Right lung (tissue), 5 donors: ENCODE data around the gene GCN1. TPM values are rescaled to one million over a fixed set of nuclear protein-coding genes. Genes with fewer than 3 reads are reported as not detected.
"Not testable (repeated sequence)": the region's sequence is repeated elsewhere in the genome, so short reads cannot be mapped to it uniquely, and the experiment has no call there.

Experiments
- DNase-seq, 2 donors: peaks; one replicate each; pipeline ENCODE4 v3.0.0-alpha.2; 2013
- polyA plus RNA-seq, 5 donors: library from polyadenylated mRNA; unstranded; fragments of 120-200 nt; gene quantifications; one replicate each; pipeline versions ENCODE4 v1.2.1 to v1.2.3, GENCODE V29; 2013; ENCODE audit warnings: inconsistent platforms in 1 of 5, low replicate concordance in 1 of 5; ENCODE audit not compliant: insufficient read length in 5 of 5, insufficient read depth in 1 of 5

GCN1 gene
- polyA plus RNA-seq, 5 donors, result 40.0 to 58.9 (median 50.0) TPM

DNA sequence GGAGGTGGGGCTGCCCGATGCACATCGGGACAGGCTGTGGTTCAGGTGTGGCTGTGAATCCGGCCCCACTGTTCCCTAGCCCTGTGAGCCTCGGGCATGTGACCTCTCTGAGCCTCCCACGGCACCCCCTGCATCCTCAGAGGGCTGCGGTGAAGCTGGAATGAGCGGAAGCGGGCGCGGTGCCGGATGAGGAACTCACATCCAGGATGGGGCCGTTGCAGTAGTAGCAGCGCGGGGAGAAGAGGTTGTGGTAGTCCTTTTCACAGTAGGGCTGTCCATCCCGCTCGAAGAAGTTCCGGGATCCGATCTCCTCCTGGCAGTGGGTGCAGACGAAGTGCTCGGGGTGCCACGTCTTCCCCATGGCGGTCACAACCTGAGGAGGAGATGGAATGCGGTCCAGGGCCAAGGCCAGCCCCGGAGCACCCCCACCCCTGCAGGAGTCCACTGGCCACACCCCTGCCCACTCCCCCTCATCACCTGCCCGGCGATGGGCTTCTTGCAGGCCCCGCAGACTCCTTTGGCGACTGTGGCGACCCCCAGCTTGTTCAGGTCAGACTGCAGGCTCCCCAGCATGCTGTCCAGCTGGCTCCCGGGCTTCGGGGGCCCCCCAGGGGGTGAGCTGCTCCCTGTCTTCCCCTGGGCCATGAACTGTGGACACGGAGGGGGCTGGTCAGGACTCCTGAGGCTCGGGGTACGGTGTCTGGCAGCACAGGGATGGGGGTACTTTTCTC, 20.3 kb upstream of the GCN1 start:
- no peak for DNase-seq

- DNase-seq, result no peak
These were observed 19.2 kb upstream of the GCN1 start for GRCh38 chr12:120213758-120214157.

DNA sequence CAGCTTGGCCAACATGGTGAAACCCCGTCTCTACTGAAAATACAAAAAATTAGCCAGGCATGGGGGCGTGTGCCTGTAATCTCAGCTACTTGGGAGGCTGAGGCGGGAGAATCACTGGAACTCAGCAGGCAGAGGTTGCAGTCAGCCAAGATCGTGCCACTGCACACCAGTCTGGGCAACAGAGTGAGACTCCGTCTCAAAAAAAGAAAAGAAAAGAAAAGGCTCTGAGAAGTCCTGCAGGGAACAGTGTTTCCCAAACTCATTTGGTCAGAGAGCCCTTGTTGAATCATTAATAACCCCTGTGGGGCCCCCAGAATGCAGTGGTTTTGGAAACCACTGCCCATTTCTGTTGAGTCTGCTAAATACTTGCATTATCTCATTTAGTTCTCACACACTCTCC, 18.7 kb upstream of the GCN1 start:
- DNase-seq, result not testable (repeated sequence)

GRCh38 chr12:120212301-120212700, 17.8 kb upstream of the GCN1 start:
- DNase-seq, result no peak

DNA sequence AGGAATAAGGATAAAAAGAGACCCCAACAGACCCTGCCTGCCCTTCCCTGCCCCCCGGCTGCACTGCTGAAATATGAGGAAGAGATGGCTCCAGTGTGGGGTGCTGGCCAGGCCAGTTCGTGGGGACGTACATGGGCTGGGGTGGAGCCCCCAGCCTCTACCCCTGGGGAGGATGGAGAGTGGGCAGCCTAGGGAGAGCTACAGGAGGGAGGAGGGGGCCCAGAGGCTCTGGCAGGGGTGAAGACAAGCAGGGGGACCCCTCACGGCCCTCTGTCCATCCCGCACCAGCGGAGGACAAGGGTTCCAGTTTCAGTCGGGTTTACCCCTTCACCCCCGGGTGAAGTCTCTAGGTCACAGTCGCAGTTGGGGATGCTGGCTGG, 17.4 kb upstream of the GCN1 start:
- DNase-seq, result no peak

DNA sequence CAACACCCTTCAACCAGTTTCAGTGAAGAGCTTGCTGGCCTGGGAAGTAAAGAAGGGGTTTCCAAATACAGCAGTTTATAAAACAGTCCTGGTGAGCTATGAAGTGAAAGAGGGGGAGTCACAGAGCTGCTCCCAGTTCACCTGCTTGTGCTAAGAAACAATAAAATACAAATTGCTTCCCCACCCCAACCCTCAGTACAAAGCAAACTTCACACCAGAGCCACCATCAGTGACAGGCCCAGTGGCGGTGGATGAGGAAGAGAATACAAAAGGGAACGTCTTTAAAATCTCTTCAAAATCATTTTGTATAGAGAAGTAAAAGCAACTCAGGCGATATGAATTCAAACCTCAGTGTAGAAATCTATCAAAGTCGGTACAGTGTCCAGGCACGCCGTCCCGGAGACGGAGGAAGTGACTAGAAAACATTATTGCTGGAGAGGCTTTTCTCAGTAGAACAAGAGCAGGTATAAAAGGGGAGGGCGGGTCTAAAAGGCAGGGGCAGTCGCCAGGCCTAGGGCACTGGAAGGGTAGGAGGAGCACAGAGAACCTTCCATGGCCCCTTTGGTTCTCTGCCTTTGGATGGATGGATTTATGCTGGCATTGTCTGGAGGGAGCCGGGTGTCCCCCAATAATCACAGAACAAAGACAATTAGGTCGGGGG, 16.9 kb upstream of the GCN1 start:
- DNase-seq, result no peak

DNA sequence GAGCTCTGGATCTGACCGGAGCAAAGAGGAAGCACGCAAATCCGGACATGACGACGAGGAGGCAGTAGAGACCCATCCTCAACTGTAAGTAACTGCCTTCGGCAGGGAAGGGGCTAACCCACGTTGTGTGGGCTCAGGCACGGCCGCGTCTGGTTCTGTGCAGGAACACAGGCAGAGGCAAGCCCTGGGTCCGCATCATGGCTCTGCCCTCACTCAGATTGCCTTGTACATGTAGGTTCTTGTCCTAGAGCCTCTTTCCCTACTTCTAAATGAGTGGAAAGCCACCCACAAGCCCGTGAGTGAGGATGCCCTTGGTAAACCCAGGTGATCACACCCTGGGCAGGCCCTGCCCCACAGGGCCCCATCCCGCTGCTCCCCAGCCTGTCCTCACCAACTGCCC, 15.3 kb upstream of the GCN1 start:
- no peak for DNase-seq

- DNase-seq, result no peak
These were observed 12.7 kb upstream of the GCN1 start for GRCh38 chr12:120207227-120207626.

GRCh38 chr12:120206781-120207180, 12.3 kb upstream of the GCN1 start:
- not testable (repeated sequence) for DNase-seq

- no peak for DNase-seq
These were observed 11.7 kb upstream of the GCN1 start for GRCh38 chr12:120206228-120206627.

- DNase-seq, result no peak
These were observed 9.7 kb upstream of the GCN1 start for GRCh38 chr12:120204171-120204570.

DNA sequence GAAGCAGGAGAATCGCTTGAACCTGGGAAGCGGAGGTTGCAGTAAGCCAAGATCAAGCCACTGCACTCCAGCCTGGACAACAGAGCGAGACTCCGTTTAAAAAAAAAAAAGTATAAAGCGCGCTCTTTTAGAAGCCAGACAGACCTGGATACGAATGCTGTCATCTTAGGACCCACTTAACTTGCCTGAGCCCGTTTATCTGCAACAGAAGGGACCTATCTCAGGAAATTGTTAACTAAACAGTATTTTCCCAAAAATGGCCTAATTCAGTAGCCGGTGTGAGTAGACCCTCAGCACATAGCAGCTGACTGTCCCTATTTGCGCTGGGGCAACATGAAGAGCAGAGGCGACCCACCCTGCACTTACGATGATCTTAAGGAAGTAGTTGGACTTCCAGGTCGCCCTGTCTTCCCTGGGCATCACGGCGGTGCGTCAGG, 5.9 kb upstream of the GCN1 start:
- DNase-seq, result no peak

DNA sequence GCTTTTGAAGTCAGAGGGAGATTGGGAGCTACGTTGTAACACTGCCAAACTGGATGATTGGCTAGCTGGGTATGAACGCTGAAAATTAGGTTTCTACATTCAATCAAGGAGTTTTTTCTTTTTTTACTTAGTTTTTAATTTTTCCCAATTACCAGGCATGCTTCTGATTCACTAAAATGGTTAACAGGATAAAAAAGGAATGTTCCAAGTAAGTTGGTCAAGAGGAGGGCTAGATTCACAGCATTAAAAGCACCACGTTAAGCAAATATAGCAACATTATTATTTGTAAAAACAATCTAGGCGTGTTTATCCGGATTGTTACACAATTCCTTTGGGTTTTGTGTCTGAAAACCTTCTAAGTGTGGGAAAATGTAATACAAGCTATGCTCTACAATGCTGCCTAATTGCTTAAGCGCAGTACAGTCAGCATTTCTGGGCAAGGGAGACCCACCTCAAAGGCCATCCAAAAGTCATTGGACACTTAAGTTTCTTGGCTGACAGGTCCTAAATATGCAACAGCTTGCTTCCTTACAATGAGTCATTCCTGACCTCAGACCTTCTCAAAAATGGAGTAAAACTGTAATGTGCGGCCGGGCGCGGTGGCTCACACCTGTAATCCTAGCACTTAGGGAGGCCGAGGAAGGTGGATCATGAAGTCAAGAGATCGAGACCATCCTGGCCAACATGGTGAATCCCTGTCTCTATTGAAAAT, 5.2 kb upstream of the GCN1 start:
- DNase-seq, result peak; percentile 31 to 51

GRCh38 chr12:120199025-120199424, 4.5 kb upstream of the GCN1 start:
- DNase-seq, result no peak

- no peak for DNase-seq
These were observed 3.0 kb upstream of the GCN1 start for GRCh38 chr12:120197542-120197887.

DNA sequence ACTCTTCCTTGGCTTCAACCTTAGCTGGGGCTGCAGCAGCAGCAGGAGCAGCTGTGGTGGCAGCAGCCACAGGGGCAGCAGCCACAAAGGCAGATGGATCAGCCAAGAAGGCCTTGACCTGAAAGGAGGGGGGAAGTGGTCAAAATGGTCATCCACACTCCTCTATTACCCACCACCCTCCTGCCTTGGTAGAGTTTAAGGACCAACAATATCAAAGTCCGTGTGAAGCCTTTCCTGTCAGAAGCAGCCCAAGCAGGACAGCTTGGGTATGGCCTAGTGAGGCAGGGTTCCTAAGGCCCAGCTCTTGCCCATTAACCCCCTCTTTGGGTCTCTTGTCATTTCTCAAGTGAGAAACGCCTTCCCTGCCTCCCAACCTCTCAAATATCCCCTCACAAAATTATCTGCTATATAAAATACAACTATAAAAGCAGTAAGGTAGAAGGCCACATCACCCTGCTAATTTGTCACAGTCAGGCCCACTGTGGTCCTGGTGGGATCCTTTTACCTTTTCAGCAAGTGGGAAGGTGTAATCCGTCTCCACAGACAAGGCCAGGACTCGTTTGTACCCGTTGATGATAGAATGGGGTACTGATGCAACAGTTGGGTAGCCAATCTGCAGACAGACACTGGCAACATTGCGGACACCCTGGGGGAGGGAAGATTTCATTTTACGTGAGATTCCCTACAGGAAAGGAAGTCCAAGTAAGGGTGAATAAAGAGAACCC, 2.5 kb upstream of the GCN1 start:
- not testable (repeated sequence) for DNase-seq

DNA sequence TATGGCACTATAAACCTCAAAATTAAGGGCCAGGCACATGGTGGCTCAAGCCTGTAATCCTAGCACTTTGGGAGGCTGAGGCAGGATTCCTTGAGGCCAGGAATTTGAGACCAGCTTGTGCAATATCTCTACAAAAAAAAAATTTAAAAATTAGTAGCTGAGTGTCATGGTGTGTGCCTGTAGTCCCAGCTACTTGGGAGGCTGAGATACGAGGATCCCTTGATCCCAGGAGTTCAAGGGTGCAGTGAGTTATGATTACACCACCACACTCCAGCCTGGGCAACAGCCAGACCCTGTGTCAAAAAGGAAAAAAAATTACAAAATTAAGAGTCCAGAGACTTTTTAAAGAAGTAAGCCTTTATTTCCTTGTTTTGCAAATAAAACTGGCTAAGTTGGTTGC, 1.8 kb upstream of the GCN1 start:
- no peak for DNase-seq

- no peak for DNase-seq
These were observed 335 bp downstream of the GCN1 start for GRCh38 chr12:120194226-120194533.

DNA sequence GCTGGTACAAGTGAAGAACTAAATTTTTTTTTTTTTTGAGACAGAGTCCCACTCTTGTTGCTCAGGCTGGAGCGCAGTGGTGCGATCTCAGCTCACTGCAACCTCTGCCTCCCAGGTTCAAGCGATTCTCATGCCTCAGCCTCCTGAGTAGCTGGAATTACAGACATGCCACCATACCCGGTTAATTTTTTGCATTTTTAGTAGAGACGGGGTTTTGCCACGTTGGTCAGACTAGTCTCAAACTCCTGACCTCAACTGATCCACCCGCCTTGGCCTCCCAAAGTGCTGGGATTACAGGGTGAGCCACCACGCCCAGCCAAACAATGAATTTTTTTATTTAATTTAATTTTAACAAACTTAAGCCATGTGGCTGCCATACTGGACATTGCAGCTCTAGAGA, 1.2 kb downstream of the GCN1 start:
- not testable (repeated sequence) for DNase-seq

DNA sequence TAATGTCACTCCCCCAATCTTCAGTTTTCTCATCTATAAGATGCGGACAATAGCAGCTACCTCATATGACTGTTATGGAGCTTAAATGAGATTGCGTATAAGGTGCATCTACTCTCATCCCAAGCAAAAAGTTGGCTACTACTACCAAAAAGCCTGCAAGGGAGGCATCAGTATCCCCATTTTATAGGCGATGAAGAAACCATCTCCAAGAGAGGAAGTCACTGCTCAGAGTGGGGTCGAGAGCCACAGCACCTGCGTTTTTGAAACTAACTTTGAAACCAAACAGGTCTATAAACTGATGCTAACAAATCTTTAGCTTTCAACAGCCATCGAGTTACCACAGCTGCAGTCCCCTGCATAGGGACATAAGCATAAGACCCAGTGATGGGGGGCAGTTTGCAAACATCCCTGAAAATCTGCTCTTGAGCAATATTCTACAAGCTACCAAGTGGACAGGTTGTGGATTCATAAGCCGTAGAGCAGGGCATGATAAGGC, 3.5 kb downstream of the GCN1 start:
- no peak for DNase-seq

DNA sequence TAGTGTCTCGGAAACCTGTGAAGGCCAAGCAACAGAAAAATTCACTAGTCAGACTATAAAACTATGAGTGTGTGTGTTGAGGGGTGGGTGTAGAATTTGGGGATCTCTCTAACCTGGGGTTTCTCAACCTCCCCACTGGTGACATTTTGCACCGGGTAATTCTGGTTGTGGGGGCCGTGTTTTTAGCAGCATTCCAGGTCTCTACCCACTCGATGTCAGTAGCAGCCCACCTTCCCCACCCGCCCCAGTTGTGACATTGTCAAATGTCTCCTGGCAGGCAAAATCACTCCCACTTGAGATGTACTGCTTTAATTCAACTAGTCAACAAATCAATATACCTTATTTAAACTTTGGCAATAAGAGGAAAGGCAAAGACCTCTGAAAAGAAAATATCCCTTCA, 4.1 kb downstream of the GCN1 start:
- DNase-seq, result no peak

GRCh38 chr12:120186654-120187053, 7.9 kb downstream of the GCN1 start:
- no peak for DNase-seq
